Ovary (tissue), 3 donors: ENCODE results near the gene TBX6.

Experiments used
- CTCF ChIP-seq, 3 donors: fragments of 450-650 bp in 2 of 3; fragments of 200-600 bp in 1 of 3; IDR thresholded peaks; one replicate each; pipeline versions ENCODE4 v1.5.1 to v1.8.0; 2016 to 2022; ENCODE audit warnings: antibody characterized with exemption in 3 of 3, mild to moderate bottlenecking in 1 of 3
- POLR2A ChIP-seq: fragments of 450-650 bp; IDR thresholded peaks from one replicate; pipeline ENCODE4 v1.6.1; 2017; ENCODE audit warnings: antibody characterized with exemption, mild to moderate bottlenecking, moderate library complexity
- donor health status: DM: no; HTN: no; CAD: no.

- no peak for TF ChIP-seq CTCF (IDR thresholded peaks at IDR 0.05)
- no peak for TF ChIP-seq POLR2A
Observed at GRCh38 chr16:30068333-30068732, 23.4 kb downstream of the TBX6 start.
